ENCODE results near the gene ALG12.
A peak's percentile ranks its signal among the peaks of the same experiment; 100 is the strongest.
"Not testable (repeated sequence)": the region's sequence is repeated elsewhere in the genome, so short reads cannot be mapped to it uniquely, and the experiment has no call there.

ALG12 gene

GRCh38 chr22:49865156-49865555 lies 53.1 kb downstream of the ALG12 start:
- DNase-seq: no peak

GRCh38 chr22:49863931-49864330 lies 54.3 kb downstream of the ALG12 start:
- no peak for DNase-seq

GRCh38 chr22:49862496-49862776 lies 55.8 kb downstream of the ALG12 start:
- no peak for DNase-seq

- DNase-seq: no peak
Observed at GRCh38 chr22:49861642-49862495, 56.4 kb downstream of the ALG12 start.

- DNase-seq: no peak
Observed at GRCh38 chr22:49858827-49859226, 59.4 kb downstream of the ALG12 start.

- DNase-seq: no peak
Observed at GRCh38 chr22:49856766-49857618, 61.2 kb downstream of the ALG12 start.

- no peak for DNase-seq
Observed at GRCh38 chr22:49856343-49856742, 61.9 kb downstream of the ALG12 start.

- DNase-seq: no peak
Observed at GRCh38 chr22:49855251-49855911, 62.9 kb downstream of the ALG12 start.

- no peak for DNase-seq
Observed at GRCh38 chr22:49853981-49854831, 64.0 kb downstream of the ALG12 start.

GRCh38 chr22:49852898-49853894 lies 65.0 kb downstream of the ALG12 start, which contains the start of gene ZBED4:
ZBED4 (plus strand) TSS chr22:49853844; CDS start chr22:49883663, 29,819 bp downstream.
- peak; percentile 98 for DNase-seq

GRCh38 chr22:49852568-49852897 lies 65.7 kb downstream of the ALG12 start:
- not testable (repeated sequence) for DNase-seq

GRCh38 chr22:49850959-49851802 lies 67.1 kb downstream of the ALG12 start:
- no peak for DNase-seq
